ENCODE data around the gene RABGAP1L.

The RABGAP1L gene

DNA sequence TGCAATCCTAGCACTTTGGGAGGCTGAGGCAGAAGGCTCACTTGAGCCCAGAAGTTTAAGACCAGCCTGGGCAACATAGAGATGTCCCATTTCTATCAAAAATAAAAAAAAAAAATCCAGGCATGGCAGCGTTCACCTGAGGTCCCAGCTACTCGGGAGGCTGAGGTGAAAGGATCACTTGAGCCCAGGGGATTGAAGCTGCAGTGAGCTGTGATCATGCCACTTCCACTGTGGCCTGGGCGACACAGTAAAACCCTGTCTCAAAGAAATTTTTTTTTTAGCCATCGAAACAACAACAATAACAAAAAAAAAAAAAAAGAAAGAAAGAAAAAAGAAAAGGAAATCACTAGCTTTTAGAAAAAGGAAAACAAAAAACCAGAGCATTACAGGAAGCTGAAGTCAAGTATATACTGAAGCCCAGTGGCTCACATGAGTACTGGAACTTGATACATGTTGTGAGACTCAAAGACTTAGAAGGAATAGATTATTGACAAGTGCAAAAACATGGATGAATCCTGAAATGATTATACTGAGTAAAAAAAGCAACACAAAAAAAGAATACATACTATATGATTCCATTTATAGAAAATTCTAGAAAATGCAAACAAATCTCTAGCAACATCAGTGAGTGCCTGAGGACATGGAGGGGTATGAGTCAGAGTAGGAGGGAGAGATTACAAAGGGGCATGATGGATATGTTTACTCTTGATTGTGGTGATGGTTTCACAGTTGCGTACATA, 6.1 kb upstream of the RABGAP1L start:
- in situ Hi-C loops (cut with MboI; ENCODE audit: low pct_unique_long_range_greater_than_20kb, low sequenced_read_pairs, unreplicated experiment): no loop called here
- TF ChIP-seq, protein P1, sequence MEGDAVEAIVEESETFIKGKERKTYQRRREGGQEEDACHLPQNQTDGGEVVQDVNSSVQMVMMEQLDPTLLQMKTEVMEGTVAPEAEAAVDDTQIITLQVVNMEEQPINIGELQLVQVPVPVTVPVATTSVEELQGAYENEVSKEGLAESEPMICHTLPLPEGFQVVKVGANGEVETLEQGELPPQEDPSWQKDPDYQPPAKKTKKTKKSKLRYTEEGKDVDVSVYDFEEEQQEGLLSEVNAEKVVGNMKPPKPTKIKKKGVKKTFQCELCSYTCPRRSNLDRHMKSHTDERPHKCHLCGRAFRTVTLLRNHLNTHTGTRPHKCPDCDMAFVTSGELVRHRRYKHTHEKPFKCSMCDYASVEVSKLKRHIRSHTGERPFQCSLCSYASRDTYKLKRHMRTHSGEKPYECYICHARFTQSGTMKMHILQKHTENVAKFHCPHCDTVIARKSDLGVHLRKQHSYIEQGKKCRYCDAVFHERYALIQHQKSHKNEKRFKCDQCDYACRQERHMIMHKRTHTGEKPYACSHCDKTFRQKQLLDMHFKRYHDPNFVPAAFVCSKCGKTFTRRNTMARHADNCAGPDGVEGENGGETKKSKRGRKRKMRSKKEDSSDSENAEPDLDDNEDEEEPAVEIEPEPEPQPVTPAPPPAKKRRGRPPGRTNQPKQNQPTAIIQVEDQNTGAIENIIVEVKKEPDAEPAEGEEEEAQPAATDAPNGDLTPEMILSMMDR (IDR thresholded peaks at IDR 0.05; ENCODE audit: extremely low read depth, insufficient read depth, missing control alignments): no peak
- no peak for DNase-seq (ENCODE audit: low spot score)

DNA sequence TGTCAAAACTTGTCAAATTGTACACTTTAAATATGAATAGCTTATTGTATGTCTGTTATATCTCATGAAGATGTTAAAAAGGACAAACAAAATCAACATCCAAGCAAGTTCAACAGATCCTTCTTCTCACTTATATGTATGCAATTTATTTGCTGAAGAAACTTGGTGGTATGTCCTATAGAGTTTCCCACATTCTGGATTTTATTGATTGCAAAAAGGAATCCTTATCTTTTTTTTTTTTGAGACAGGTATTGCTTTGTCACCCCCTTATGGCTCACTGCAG, 5.6 kb upstream of the RABGAP1L start:
- no peak for DNase-seq (ENCODE audit: low spot score)
- TF ChIP-seq, protein P1 (IDR thresholded peaks at IDR 0.05; ENCODE audit: extremely low read depth, insufficient read depth, missing control alignments): no peak
- in situ Hi-C loops (cut with MboI; ENCODE audit: low pct_unique_long_range_greater_than_20kb, low sequenced_read_pairs, unreplicated experiment): no loop called here

DNA sequence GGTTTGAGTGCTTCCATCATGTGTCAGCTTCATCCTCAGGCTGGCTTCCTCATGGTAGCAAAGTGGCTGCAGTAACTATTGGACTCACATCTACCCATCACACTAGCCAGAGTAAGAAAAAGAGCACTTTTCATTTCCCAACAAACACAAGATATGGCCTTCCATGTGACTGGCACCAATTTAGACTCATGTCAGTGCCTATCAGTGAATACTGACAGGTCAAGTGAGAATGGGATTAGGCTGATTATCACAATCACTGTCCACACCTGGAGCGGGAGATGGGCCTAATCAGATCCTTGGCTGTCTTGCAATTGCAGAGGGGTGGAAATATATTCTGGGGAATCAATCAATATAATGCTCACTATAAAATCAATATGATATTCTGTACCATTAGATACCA, 2.9 kb upstream of the RABGAP1L start:
- in situ Hi-C loops (cut with MboI; ENCODE audit: low pct_unique_long_range_greater_than_20kb, low sequenced_read_pairs, unreplicated experiment): no loop called here

DNA sequence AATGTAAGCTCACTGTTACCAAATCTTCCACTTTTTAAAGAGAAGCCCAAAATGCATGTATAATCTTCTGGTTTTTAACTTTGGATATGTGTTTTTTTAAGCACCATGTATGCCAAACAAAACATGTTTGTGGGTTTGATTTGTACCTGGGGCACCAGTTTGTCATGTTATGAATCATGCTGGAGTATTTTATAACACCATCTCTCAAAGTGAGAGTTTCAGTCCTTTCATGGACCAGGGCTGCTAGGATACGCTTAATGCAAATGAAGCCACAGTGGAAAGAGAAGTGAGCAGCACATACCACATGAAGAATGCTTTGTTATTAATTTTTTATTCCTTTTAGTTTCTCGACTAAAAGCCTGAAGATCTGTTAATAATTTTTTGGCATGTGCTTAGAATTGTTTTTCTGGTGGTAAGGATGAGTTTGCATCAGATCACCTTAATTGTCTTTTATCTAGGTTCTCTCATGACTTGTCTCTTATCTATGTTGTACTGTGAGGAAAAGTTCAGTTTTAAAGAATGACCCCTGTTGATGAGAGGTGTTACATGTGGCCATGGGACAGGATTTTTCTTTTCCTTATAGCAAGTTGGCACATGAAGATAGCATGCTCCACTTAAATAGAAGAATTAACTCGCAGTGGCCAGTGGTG, 2.0 kb upstream of the RABGAP1L start:
- peak; percentile 66 for DNase-seq (ENCODE audit: low spot score)
- in situ Hi-C loops (cut with MboI; ENCODE audit: low pct_unique_long_range_greater_than_20kb, low sequenced_read_pairs, unreplicated experiment): no loop called here
- TF ChIP-seq, protein P1 (IDR thresholded peaks at IDR 0.05; ENCODE audit: extremely low read depth, insufficient read depth, missing control alignments): no peak

More for the DNA sequence above, 2.9 kb upstream of the RABGAP1L start:
- DNase-seq (ENCODE audit: low spot score): no peak
- TF ChIP-seq, protein P1 (IDR thresholded peaks at IDR 0.05; ENCODE audit: extremely low read depth, insufficient read depth, missing control alignments): no peak

DNA sequence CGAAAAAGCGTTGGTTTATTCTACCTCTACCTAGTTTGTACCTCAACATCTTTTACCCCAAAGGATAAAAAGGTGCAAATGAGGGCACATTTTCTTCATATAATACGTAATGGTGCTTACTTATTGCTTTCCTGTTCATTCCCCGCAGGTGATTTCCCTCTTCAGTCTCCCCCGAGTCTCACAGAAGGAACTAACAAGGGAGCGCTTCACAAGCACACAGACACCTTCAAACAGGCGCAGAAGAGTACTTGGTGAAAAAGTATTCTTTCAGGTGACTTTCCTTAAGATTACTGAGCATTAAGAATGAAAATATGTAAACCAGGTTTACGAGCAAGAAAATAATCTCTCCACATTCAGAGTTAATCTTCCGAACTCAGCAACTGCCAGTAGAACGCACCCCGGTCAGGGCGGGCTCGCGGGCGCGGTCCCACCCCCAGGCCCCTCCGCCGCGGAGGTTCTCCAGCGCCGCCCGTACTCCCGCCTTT, 511 bp upstream of the RABGAP1L start:
- DNase-seq (ENCODE audit: low spot score): peak; percentile 43
- TF ChIP-seq, protein P1 (IDR thresholded peaks at IDR 0.05; ENCODE audit: extremely low read depth, insufficient read depth, missing control alignments): no peak
- in situ Hi-C loops (cut with MboI; ENCODE audit: low pct_unique_long_range_greater_than_20kb, low sequenced_read_pairs, unreplicated experiment): no loop called here

DNA sequence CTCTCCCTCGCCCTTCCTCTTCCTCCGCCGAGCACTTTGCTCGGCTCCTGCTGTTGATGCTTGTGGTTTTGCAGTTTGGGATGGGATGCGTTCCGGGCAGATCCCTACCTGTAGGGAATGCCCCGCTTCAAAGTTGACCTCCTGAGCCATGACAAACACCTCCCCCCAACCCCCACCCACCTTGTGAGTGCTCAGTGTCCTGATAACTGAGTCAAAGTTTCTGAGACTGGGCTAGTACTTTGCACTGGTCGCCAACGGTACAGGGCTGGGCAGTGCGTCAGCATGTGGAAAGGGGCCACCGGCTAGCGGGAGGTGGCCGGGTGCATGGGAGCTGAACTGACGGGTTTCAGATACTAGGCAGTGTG, 771 bp downstream of the RABGAP1L start:
- DNase-seq (ENCODE audit: low spot score): no peak
- in situ Hi-C loops (cut with MboI; ENCODE audit: low pct_unique_long_range_greater_than_20kb, low sequenced_read_pairs, unreplicated experiment): no loop called here
- TF ChIP-seq, protein P1 (IDR thresholded peaks at IDR 0.05; ENCODE audit: extremely low read depth, insufficient read depth, missing control alignments): no peak
